Measurements from ENCODE around the gene TRPM3.

DNA sequence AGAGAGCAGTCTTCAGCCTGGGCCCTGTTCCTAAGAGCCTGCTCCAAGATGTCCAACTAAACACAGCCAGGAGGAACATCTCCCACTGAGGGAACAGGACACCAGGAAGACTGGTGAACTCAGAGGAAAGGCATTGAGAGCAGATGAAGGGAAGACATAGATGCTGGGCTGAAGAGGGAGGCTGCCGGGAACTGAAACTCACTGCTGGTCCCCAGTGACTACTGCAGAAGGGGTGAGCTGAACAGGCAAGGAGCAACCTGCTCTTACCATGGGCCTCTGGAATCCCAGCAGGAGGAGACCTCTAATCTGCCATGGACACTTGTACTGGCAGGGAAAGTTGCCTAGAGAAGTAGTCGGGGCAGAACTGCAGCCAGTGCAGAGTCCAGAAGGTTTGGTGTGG is 95.7 kb downstream of the TRPM3 start:
- TF ChIP-seq POLR2AphosphoS5 (IDR thresholded peaks at IDR 0.05; ENCODE audit: borderline replicate concordance, low read depth, low read length): no peak
- no peak for TF ChIP-seq EZH2 (IDR thresholded peaks at IDR 0.05)
- no peak for TF ChIP-seq FOXP2 (optimal IDR thresholded peaks at IDR 0.05; ENCODE audit: control extremely low read depth, extremely low read length, insufficient read depth)
